Measurements from ENCODE around the gene OR5K2. TPM values are rescaled to one million over a fixed set of nuclear protein-coding genes. Genes with fewer than 3 reads are reported as not detected.

Gene OR5K2
- total and polyA plus RNA-seq, 2 donors (not counting 1 experiment from before 2014, with no cell fraction given), result not detected

GRCh38 chr3:98508582-98508981 is 11.1 kb downstream of the OR5K2 start:
- no peaks in the 10 kb centered on the region for H4K20me1 ChIP-seq (ENCODE audit: control insufficient read depth, insufficient read depth, low read length, poor library complexity, severe bottlenecking)
- TF ChIP-seq EZH2 (IDR thresholded peaks at IDR 0.05; ENCODE audit: borderline replicate concordance, insufficient read depth, low read depth, low read length, poor library complexity, severe bottlenecking), result no peak
- no peak for DNase-seq
- no peaks in the 10 kb centered on the region for H3K27me3 Mint-ChIP-seq
- ChIA-PET POLR2A (no interaction called here), CTCF (interaction anchor here (1.2 kb wide), 1 partner anchor 57 kb away, joined by 3 read pairs; no protein-coding TSS in a partner anchor)
- H3K27ac Mint-ChIP-seq, result no peak overlapping the region
- no peaks in the 10 kb centered on the region for H3K9me3 Mint-ChIP-seq (ENCODE audit: insufficient read depth)
- ATAC-seq (ENCODE audit: low read depth), result no peak
- H3K9me3 ChIP-seq (ENCODE audit: control extremely low read depth in 1 of 3, control insufficient read depth in 2 of 3, insufficient read depth in 1 of 3, low read length in 2 of 3), result no peaks in the 10 kb centered on the region
- H3K4me3 Mint-ChIP-seq, result no peak overlapping the region
- no peak overlapping the region for H2AFZ ChIP-seq (ENCODE audit: insufficient read depth, low read depth, low read length, poor library complexity, severe bottlenecking)
- H3K4me3 ChIP-seq (ENCODE audit: control extremely low read depth in 1 of 5, extremely low read depth in 1 of 5, insufficient read depth in 1 of 5, low read depth in 2 of 5, low read length in 4 of 5), result no peak overlapping the region
- no peak overlapping the region for H3K9ac ChIP-seq (ENCODE audit: low read length)
- no peak overlapping the region for H3K4me2 ChIP-seq (replicated peaks; ENCODE audit: low read depth, low read length, poor library complexity, severe bottlenecking)
- no peaks in the 10 kb centered on the region for H3K27me3 ChIP-seq (replicated peaks in 1 of 4; ENCODE audit: control extremely low read depth in 1 of 4, control insufficient read depth in 3 of 4, insufficient read depth in 4 of 4, low read length in 3 of 4)
- no peaks in the 10 kb centered on the region for H3K79me2 ChIP-seq (ENCODE audit: control insufficient read depth, insufficient read depth, low read length)
- peaks cover 5 to 13% of the 10 kb centered on the region in 2 experiments for H3K36me3 ChIP-seq (replicated peaks in 1 of 2; ENCODE audit: control extremely low read depth in 1 of 2, control insufficient read depth in 1 of 2, extremely low read depth in 1 of 2, insufficient read depth in 2 of 2, low read length in 1 of 2)
- intact Hi-C loops (cut with micrococcal nuclease), result no loop called here
- peaks cover 3% of the 10 kb centered on the region for H3K4me1 Mint-ChIP-seq
- WGBS (ENCODE audit: insufficient coverage), result 91% methylated on average over 1 of the region's 2 CpGs
- no peaks in the 10 kb centered on the region for H3K4me1 ChIP-seq (ENCODE audit: control insufficient read depth in 2 of 2, insufficient read depth in 2 of 2, low read length in 2 of 2)
- no peak overlapping the region for H3K27ac ChIP-seq (ENCODE audit: low read length in 2 of 2)

GRCh38 chr3:98512576-98512975 is 15.1 kb downstream of the OR5K2 start:
- no peak overlapping the region for H2AFZ ChIP-seq (ENCODE audit: insufficient read depth, low read depth, low read length, poor library complexity, severe bottlenecking)
- CTCF ChIA-PET, result no interaction called here
- H3K4me3 Mint-ChIP-seq, result no peak overlapping the region
- intact Hi-C loops (cut with micrococcal nuclease), result no loop called here
- no peaks in the 10 kb centered on the region for H3K9me3 Mint-ChIP-seq (ENCODE audit: insufficient read depth)
- H3K36me3 ChIP-seq (replicated peaks in 1 of 2; ENCODE audit: control extremely low read depth in 1 of 2, control insufficient read depth in 1 of 2, extremely low read depth in 1 of 2, insufficient read depth in 2 of 2, low read length in 1 of 2), result peaks cover 8 to 28% of the 10 kb centered on the region in 2 experiments
- H3K27me3 ChIP-seq (replicated peaks in 1 of 4; ENCODE audit: control extremely low read depth in 1 of 4, control insufficient read depth in 3 of 4, insufficient read depth in 4 of 4, low read length in 3 of 4), result no peaks in the 10 kb centered on the region
- no peak overlapping the region for H3K4me3 ChIP-seq (ENCODE audit: control extremely low read depth in 1 of 5, extremely low read depth in 1 of 5, insufficient read depth in 1 of 5, low read depth in 2 of 5, low read length in 4 of 5)
- H3K27ac Mint-ChIP-seq, result no peak overlapping the region
- POLR2A ChIA-PET, result no interaction called here
- H3K9ac ChIP-seq (ENCODE audit: low read length), result no peak overlapping the region
- no peaks in the 10 kb centered on the region for H3K79me2 ChIP-seq (ENCODE audit: control insufficient read depth, insufficient read depth, low read length)
- no peak for DNase-seq
- no peak overlapping the region for H3K4me2 ChIP-seq (replicated peaks; ENCODE audit: low read depth, low read length, poor library complexity, severe bottlenecking)
- no peaks in the 10 kb centered on the region for H4K20me1 ChIP-seq (ENCODE audit: control insufficient read depth, insufficient read depth, low read length, poor library complexity, severe bottlenecking)
- H3K27ac ChIP-seq (ENCODE audit: low read length in 2 of 2), result no peak overlapping the region
- no peaks in the 10 kb centered on the region for H3K4me1 ChIP-seq (ENCODE audit: control insufficient read depth in 2 of 2, insufficient read depth in 2 of 2, low read length in 2 of 2)
- H3K4me1 Mint-ChIP-seq, result peaks cover 3% of the 10 kb centered on the region
- no peaks in the 10 kb centered on the region for H3K27me3 Mint-ChIP-seq
- TF ChIP-seq EZH2 (IDR thresholded peaks at IDR 0.05; ENCODE audit: borderline replicate concordance, insufficient read depth, low read depth, low read length, poor library complexity, severe bottlenecking) (no peak), CTCF (IDR thresholded peaks at IDR 0.05) (no peak)
- H3K9me3 ChIP-seq (ENCODE audit: control extremely low read depth in 1 of 3, control insufficient read depth in 2 of 3, insufficient read depth in 1 of 3, low read length in 2 of 3), result no peaks in the 10 kb centered on the region
- no peak for ATAC-seq (ENCODE audit: low read depth)
- WGBS (ENCODE audit: insufficient coverage), result no CpG with 5 or more reads among the region's 4 CpGs

Data from B cell (primary cell).